ENCODE data around the gene OR2T35.
"Not testable (repeated sequence)": the region's sequence is repeated elsewhere in the genome, so short reads cannot be mapped to it uniquely, and the experiment has no call there.

DNA sequence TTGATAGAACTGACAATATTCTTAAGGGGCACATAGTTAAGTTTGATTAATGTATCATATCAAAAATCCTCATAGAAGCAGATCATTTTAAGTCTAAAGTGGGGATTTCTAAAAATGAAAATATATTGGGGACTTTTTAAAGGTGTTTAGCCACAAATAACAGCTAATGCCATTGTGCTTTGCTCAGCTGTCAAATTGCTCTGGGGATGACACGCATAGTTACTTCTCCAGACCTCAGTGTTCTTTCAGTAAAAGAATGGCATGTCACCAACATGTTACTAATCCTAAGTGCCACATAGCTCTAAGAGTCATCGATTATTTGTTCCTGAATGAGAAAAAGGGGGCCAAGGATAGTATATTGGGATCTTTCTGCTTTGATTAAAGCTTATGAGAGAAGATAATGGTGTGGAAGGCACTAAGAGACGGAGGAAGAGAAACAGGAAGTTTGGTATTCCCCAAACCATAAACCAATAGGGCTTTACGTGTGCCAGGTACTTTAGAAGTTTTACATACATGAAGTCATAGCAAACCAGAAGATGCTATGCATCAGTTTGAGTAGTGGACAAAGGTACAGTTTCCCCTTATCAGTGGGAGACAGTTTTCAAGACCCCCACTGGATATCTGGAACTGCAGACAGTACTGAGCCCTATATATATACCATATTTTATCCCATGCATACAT is 2.0 kb downstream of the OR2T35 start:
- not testable (repeated sequence) for TF ChIP-seq EZH2 (IDR thresholded peaks at IDR 0.05; ENCODE audit: low read depth)
- TF ChIP-seq, protein P1, sequence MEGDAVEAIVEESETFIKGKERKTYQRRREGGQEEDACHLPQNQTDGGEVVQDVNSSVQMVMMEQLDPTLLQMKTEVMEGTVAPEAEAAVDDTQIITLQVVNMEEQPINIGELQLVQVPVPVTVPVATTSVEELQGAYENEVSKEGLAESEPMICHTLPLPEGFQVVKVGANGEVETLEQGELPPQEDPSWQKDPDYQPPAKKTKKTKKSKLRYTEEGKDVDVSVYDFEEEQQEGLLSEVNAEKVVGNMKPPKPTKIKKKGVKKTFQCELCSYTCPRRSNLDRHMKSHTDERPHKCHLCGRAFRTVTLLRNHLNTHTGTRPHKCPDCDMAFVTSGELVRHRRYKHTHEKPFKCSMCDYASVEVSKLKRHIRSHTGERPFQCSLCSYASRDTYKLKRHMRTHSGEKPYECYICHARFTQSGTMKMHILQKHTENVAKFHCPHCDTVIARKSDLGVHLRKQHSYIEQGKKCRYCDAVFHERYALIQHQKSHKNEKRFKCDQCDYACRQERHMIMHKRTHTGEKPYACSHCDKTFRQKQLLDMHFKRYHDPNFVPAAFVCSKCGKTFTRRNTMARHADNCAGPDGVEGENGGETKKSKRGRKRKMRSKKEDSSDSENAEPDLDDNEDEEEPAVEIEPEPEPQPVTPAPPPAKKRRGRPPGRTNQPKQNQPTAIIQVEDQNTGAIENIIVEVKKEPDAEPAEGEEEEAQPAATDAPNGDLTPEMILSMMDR (conservative IDR thresholded peaks at IDR 0.05), result not testable (repeated sequence)
